Cardiac fibroblast (primary cell): ENCODE measurements around the gene NPHS1.

Experiments
- DNase-seq, 2 donors: peaks; one replicate each; pipeline versions ENCODE4 v3.0.0 to v3.0.0-alpha.2; 2010; ENCODE audit warnings: low read depth in 2 of 2
- H3K4me3 ChIP-seq, 2 donors: replicated peaks in 1 of 2; 1 replicate in 1 of 2; 2 replicates in 1 of 2; pipeline ENCODE4 v1.5.1; 2011; ENCODE audit warnings: low read depth in 2 of 2, low read length in 2 of 2, mild to moderate bottlenecking in 2 of 2, moderate library complexity in 1 of 2
- TF ChIP-seq, protein P1 (sequence below): IDR thresholded peaks from one replicate; pipeline ENCODE4 v1.5.1; 2011; ENCODE audit warnings: low read depth, mild to moderate bottlenecking, low read length, inconsistent platforms

The NPHS1 gene, protein sequence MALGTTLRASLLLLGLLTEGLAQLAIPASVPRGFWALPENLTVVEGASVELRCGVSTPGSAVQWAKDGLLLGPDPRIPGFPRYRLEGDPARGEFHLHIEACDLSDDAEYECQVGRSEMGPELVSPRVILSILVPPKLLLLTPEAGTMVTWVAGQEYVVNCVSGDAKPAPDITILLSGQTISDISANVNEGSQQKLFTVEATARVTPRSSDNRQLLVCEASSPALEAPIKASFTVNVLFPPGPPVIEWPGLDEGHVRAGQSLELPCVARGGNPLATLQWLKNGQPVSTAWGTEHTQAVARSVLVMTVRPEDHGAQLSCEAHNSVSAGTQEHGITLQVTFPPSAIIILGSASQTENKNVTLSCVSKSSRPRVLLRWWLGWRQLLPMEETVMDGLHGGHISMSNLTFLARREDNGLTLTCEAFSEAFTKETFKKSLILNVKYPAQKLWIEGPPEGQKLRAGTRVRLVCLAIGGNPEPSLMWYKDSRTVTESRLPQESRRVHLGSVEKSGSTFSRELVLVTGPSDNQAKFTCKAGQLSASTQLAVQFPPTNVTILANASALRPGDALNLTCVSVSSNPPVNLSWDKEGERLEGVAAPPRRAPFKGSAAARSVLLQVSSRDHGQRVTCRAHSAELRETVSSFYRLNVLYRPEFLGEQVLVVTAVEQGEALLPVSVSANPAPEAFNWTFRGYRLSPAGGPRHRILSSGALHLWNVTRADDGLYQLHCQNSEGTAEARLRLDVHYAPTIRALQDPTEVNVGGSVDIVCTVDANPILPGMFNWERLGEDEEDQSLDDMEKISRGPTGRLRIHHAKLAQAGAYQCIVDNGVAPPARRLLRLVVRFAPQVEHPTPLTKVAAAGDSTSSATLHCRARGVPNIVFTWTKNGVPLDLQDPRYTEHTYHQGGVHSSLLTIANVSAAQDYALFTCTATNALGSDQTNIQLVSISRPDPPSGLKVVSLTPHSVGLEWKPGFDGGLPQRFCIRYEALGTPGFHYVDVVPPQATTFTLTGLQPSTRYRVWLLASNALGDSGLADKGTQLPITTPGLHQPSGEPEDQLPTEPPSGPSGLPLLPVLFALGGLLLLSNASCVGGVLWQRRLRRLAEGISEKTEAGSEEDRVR (N-terminal part only)

DNA sequence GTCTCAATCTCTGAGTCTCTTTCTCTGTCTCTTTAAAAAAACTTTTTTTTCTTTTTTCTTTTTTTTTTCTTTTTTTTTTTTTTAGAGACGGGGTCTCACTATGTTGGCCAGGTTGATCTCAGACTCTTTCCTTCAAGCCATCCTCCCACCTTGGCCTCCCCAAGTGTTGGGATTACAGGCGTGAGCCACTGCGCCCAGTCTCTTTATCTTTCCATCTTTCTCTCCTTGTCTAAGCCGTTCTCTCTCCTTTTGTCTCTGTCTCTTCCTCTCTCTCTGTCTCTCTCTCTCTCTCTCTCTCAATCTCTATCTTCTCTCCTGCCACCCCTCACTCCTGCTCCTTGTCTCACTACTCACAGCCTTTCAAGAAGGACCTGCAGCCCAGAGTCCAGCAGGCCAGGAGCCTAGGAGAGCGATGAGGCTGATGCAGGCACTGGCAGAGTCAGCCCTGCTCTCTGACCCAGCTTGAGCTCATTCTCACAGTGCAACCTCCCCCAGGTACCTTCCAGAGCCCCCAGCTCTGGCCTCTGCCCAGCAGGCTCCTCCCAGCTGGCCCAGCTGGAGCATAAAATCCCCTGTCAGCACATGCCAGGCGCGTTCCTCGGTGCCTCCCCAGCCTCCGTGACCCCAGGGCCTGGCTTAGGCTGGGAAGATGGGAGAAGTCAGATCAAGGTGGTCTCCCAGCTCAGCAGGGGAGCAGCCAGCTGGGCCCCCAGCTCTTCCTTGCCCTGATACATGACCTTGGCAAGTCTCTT is at the start of gene NPHS1:
Gene NPHS1, minus strand, starts transcription at position 476 of the 752 bp plus-strand sequence. CDS start 667 bp downstream, outside the sequence.
- TF ChIP-seq, protein P1, sequence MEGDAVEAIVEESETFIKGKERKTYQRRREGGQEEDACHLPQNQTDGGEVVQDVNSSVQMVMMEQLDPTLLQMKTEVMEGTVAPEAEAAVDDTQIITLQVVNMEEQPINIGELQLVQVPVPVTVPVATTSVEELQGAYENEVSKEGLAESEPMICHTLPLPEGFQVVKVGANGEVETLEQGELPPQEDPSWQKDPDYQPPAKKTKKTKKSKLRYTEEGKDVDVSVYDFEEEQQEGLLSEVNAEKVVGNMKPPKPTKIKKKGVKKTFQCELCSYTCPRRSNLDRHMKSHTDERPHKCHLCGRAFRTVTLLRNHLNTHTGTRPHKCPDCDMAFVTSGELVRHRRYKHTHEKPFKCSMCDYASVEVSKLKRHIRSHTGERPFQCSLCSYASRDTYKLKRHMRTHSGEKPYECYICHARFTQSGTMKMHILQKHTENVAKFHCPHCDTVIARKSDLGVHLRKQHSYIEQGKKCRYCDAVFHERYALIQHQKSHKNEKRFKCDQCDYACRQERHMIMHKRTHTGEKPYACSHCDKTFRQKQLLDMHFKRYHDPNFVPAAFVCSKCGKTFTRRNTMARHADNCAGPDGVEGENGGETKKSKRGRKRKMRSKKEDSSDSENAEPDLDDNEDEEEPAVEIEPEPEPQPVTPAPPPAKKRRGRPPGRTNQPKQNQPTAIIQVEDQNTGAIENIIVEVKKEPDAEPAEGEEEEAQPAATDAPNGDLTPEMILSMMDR, result no peak
- no peak within 1 kb of the TSS for H3K4me3 ChIP-seq
- DNase-seq, result no peak

DNA sequence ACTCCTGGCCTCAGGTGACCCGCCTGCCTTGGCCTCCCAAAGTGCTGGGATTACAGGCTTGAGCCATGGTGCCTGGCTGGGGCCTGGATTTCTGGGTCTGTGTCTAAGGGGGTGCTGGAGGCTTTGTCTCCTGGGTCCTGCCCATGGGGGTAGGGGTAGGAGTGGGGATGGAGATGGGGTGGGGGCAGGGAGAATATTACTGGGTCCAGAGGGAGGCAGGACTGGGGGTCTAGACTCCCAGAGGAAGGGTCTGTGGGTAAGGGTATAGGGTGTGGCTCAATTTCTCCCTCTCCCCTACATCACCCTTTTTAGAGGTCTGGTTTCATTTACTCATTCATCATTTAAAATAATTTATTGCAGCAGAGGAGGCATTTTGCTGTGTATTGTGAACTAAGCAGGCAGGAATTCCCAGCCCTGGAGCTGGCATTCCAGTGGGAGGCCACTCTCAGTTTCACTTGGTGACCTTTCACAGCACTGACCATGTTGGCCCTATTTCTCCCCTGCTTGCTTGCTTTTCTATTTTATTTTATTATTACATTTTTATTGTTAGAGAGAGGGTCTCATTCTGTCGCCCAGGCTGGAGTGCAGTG is 48.8 kb upstream of the NPHS1 start:
- TF ChIP-seq, protein P1, result no peak
- DNase-seq, result peak; percentile 42 to 46
- peak overlapping the region in 1 of 2 donors; percentile 75 for H3K4me3 ChIP-seq

DNA sequence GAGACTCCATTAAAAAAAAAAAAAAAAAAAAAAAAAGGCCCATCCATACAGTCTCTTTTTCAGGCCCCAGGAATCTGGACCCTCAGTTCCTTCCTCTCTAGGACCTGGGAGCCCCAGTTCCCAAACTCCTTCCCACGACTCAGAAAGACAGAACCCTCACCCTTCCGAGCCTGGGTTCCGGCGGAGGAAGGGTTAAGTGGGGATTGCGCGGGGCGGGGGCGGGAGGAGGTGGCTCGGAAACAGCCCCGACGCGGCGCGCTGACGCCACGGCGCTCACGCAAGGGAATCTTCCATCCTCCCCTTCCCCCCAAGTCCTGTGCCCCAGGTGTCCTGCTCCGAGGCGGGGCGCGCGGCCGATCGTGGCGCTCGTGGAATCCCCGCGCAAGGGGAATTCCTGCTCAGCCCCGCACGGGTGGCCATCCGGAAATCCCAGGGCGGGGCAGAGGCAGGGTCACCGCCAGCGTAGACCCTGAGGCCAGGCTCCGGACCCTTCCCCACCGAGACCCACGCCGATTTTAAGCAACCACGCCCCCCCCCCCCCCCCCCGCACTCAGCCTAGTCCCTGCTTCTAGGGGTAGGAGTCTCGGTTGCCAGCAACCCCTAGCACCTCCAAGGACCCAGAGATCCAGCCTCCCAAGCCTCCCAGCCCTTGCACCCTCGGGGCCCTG is 47.4 kb upstream of the NPHS1 start:
- peak; percentile 81 to 83 for DNase-seq
- H3K4me3 ChIP-seq, result peak overlapping the region; percentile 75 to 80
- TF ChIP-seq, protein P1, result no peak

DNA sequence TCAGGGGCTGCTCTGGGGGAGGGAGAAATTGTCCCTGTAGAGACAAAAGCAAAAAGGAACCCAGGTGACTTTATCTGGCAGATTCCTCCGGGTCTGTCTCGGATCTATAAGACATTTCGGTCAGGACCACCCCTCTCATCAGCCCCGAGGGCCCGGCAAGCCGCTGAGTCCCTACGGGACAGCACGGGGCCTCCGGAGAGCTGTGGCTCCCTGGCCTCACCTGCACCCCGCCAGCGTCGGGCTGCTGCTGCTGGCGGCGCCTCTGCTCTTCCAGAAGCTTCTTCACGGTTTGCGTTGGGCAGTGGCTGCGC is 46.1 kb upstream of the NPHS1 start:
- TF ChIP-seq, protein P1, result no peak
- peak overlapping the region; percentile 75 to 80 for H3K4me3 ChIP-seq
- no peak for DNase-seq

DNA sequence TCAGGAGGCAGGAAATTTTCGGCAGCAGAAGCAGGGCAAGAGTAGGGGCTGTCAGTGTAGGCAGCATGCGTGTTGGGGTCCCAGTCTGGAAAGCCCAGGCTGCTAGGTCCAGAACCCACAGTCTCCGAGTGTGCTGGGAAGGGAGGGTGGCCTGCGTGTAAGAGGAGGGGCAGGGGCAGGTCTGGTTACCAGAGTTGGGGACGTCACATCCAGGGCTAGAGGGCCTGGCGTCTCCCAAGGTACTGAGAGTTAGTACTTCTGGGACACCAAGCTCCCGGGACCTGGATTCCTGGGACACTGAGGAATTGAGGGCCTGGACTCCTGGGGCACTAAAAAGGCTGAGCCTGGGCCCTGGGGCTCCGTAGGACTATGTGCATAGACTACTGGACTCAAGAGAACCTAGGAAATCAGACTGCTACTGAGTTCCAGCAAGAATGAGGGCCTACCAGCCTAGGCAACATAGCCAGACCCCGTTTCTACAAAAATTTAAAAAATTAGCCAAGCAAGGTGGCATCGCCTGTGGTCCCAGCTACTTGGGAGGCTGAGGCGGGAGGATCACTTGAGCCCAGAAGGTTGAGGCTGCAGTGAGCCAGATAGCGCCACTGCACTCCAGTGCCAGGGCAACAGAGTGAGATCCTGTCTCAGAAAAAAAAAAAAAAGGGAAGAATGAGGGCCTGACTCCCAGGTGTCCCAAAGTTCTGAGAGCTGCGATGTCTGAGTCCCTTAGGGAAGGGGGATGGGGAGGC is 45.6 kb upstream of the NPHS1 start:
- peak overlapping the region; percentile 75 to 80 for H3K4me3 ChIP-seq
- TF ChIP-seq, protein P1, result no peak
- DNase-seq, result no peak
